ENCODE measurements around the gene SHANK1.

GRCh38 chr19:50661766-50662650, 57.6 kb downstream of the SHANK1 start:
- no peak for TF ChIP-seq POLR2A (IDR thresholded peaks at IDR 0.05)
- TF ChIP-seq, protein P1, sequence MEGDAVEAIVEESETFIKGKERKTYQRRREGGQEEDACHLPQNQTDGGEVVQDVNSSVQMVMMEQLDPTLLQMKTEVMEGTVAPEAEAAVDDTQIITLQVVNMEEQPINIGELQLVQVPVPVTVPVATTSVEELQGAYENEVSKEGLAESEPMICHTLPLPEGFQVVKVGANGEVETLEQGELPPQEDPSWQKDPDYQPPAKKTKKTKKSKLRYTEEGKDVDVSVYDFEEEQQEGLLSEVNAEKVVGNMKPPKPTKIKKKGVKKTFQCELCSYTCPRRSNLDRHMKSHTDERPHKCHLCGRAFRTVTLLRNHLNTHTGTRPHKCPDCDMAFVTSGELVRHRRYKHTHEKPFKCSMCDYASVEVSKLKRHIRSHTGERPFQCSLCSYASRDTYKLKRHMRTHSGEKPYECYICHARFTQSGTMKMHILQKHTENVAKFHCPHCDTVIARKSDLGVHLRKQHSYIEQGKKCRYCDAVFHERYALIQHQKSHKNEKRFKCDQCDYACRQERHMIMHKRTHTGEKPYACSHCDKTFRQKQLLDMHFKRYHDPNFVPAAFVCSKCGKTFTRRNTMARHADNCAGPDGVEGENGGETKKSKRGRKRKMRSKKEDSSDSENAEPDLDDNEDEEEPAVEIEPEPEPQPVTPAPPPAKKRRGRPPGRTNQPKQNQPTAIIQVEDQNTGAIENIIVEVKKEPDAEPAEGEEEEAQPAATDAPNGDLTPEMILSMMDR (IDR thresholded peaks at IDR 0.05): no peak

Data from heart left ventricle (tissue), 13 donors.